HG03066 (cell line): ENCODE measurements around the gene MARCHF10.
A peak's percentile ranks its signal among the peaks of the same experiment; 100 is the strongest.

ENCODE experiments used
- ATAC-seq: cut with Tn5 transposase; IDR thresholded peaks from one replicate; pipeline ENCODE4 v1.9.1; 2021; ENCODE audit warnings: low read depth; ENCODE audit not compliant: unreplicated experiment

The MARCHF10 gene

GRCh38 chr17:62720126-62720850 lies 87.8 kb downstream of the MARCHF10 start:
- peak; percentile 30 for ATAC-seq

GRCh38 chr17:62719586-62719985 lies 88.5 kb downstream of the MARCHF10 start:
- no peak for ATAC-seq

GRCh38 chr17:62718429-62718828 lies 89.7 kb downstream of the MARCHF10 start:
- ATAC-seq = no peak

DNA sequence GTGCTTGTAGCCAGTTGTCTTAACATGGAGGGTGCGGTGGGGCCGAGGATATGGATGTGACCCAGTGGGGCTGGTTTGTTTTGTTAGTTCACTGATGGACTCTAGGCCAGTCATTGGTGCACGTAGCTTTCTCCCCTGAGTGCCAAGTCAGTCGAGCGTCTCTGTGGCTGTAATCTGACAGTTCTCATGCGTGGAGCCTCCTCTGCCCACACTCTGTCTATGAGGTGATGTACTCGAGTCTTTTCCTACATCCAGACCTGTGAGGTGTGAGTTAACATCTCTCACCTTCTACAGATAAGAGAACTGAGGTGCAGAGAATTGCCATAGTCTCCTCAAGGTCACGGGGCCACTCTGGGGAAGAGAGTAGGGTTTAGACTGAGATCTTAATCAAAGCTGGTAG lies 90.2 kb downstream of the MARCHF10 start:
- no peak for ATAC-seq

- ATAC-seq = no peak
These were observed 90.6 kb downstream of the MARCHF10 start for GRCh38 chr17:62717589-62717855.

GRCh38 chr17:62716834-62717588 lies 91.1 kb downstream of the MARCHF10 start:
- no peak for ATAC-seq

GRCh38 chr17:62715882-62716390 lies 92.2 kb downstream of the MARCHF10 start:
- ATAC-seq = no peak

- no peak for ATAC-seq
These were observed 93.9 kb downstream of the MARCHF10 start for GRCh38 chr17:62714016-62714777.

DNA sequence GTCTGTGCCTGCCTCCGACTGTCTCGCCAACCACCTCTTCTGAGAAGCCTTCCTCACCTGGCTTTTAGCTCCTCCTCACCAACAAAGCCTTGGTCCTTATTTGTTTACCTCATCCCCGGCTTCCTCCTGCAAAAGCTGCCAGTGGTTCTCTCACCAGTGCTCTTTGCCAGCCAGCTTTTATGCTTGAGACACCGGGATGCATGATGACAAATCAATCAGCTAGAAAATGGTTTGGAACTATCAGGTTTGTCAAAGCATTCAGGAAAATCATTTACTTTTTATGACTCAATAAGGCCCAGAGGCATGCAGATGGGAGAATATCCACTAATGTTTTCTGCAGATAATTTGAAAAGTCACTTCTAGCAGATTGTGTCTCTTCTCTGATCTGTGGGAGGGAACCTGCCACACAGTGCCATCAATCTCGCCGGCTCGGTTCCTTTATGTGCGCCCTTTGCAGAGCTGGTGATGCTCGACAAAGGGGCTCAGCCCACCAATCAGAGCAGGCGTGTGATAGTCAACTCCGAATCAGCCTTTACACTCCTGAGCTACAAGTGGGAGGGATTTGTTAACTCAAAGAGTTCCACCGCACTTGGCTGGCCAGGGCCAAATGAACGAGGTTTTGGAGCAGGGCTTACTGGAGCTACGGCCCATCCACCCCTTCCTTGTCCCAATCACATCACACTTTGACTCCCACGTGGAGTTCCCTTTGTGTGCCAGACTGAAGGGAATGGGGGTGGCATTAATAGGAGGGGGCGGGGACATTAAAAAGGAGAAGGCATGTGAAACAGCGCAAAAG lies 94.8 kb downstream of the MARCHF10 start:
- ATAC-seq = no peak

DNA sequence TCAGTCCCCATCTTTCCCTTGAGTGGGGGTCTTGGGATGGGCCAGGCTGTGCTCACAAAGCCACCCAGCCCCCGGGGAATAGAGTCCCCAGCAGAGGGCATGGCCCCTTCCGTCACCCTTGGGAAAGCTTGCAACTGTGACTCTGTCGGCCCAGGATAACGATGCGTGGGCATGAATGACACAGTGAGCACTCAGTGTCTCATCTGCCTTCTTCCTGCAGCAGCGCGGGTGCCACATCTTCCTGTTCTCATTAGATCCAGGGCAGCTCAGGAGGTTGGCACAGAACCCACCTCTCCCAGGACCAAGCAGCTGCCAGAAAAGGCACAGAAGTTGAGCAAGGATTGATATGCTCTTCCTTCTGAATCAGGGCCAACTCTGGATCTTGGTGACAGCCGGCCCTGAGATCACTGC lies 95.9 kb downstream of the MARCHF10 start:
- no peak for ATAC-seq

DNA sequence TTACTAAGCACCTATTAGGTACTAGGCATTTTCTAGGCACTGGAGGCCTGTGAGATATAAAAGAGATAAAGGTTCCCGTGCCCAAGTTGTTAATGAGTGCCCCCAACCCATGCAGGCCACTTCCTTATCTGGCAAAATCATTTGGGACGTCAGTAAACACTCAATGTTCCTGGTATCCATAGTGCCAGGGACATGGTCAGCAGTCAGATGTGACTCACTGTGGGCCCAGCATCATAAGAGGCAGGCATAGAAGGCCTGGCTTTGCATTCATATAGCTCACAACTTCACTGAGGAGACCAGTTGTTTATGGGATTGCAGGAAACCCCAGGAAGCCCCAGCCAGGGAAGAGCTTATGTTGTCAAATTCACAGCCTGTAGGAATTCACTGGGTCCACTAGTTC lies 99.5 kb downstream of the MARCHF10 start:
- no peak for ATAC-seq

DNA sequence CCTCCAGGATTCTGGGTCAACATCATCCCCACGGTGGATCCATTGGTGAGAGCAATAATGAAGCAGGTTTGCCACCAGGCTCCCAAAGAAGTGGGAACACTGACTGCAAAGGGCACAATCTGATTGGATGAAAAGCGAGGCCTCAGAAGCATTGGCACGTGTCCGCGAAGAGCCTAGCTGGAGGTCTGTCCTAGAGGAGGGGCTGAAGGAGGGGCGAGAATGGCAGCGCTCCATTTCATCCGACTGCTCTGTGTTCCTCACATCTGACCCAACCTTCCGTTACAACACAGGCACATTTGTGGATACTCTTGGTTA lies 100.7 kb downstream of the MARCHF10 start:
- no peak for ATAC-seq

DNA sequence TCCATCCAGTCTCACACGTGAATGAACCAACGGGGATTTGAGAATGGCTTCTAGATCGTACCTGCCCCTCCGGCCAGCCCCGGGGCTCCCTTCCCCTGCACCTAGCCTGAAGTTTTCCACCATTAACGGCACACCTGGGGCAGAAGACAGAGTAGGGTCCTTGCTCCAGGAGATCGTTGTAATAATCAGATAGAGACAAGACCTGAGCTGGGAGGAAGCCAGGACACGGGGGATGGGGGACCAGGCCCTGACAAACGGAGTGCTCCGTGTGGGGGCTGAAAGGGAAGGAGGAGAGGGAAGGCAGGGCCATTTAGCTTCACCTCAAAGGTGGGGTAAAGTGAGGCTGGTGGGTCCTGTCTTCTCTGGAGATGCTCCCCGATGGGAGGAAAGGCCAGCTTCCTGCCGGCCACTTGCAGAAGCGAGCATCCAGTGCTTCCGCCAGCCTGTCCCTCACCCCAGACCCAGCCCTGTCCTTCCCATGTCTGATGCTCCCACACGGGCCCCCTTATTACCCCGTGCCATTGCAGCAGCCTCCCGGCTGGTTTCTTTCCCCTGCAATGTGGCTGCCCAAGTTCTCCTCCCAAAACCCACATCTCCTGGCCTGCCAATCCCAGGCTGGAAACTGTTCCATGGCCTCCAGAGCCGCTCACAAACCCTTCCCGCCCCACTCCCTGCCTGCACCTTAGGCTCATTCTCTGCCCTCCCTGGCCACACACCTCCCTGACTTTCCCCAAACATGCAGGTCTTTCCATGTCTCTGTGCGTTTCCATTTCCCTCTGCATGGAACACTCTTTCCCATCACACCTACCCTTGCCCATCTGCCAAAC lies 101.3 kb downstream of the MARCHF10 start:
- ATAC-seq = no peak

DNA sequence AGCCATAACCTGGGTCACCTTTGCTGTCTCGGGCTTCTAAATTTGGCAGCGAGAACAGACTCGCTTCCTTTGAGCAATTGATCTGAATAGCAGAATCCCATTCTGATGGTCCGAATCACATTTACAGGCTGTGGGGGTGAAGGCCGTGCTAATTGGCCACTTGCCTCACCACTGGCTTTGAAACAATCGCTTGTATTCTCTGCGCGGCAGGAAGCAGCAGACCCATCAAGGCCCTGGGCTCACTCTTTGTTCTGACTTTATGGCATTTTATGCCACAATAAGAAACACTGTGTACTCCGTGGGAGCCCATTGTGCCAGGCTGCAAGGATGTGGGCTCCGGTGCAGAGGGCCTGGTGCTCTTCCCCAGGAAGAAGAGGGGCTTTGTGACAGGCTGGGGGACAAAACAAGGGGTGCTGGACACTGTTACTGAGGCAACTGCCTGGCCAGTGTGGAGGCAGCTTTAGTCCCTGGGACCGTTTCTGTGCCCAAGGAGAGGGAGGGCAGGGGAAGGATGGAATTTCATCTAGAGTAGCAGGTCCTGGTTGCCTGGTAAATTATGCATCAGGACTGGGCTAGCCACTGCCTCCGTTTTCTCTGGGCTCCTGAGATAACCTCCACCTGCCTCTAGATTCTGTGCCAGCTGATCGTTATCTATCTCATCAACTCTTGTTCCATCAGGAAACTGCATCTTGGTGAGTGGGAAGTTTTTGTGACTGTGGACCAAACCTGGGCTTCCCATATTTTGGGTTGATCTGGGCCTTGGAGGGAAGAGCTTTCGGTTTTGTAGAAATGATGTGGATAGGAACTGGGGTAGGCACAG lies 102.1 kb downstream of the MARCHF10 start:
- no peak for ATAC-seq

- no peak for ATAC-seq
These were observed 102.8 kb downstream of the MARCHF10 start for GRCh38 chr17:62705156-62705777.

DNA sequence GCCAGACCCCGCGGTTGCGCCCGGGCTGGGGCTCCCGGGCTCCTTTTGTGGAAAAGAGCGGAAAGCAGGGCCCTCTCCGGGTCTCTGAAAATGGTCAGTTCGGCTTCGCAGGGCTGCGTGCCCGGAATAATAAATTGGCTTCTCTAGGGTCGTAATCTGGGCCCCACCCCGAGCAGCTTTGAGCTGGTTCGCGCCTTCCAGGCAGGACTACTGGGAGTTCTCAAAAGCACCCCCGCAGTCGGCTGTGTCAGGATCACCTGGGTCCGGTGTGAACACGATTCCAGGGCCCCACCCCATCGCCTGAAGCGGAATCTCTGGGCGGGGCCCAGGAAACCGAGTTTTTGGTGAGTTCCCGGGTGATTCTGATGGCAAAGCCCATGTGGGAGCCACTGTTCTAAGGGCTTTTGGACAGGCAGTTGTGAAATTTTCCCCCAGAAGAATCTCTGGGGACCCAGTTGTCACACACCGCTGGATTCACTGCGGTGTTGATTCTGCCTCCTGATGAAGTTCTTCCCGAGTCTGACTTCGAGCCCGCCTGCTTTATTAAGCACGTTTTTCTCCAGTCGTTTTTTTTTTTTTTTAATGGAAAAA lies 103.6 kb downstream of the MARCHF10 start:
- ATAC-seq = no peak

GRCh38 chr17:62703776-62704380 lies 104.2 kb downstream of the MARCHF10 start:
- ATAC-seq = peak; percentile 82

DNA sequence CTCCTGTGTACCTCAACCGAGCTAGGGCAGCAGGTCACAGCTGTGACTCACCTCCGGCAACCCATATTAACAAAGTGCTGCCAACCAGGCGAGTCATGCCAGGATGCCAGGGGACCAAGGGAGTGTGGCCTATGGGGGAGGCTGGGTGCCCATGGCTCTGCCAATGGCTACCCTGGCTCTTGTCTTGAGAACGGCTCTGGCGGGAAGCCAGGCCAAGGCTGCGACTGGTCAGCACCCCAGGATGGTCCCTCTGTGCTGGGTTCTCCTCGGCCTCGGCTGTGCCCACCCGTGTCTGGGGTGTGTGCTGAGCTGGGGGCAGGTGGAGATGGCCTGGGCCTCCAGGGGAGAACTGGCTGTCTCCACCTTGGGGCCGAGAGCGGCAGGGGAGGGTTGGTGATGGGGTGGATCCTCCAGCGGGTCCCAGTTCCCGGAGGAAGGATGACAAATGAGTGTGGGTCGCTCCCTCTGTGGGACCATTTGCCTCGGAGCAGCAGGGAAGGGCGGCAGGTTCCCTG lies 104.8 kb downstream of the MARCHF10 start:
- ATAC-seq = no peak
